Metanephros (tissue), 2 donors: ENCODE measurements around the gene TBC1D3. TPM values are rescaled to one million over a fixed set of nuclear protein-coding genes. Genes with fewer than 3 reads are reported as not detected.

Experiments used
- small RNA-seq: library from RNA; depleted of rRNA; stranded (forward); fragments of <200 nt; gene quantifications from one replicate; pipeline ENCODE3, GENCODE V24; 2014; ENCODE audit warnings: low replicate concordance
- total RNA-seq: library from RNA; depleted of rRNA; stranded (reverse); fragments of >200 nt; gene quantifications from one replicate; pipeline ENCODE4 v1.2.3, GENCODE V29; 2014

Gene TBC1D3
- not detected for total RNA-seq

GRCh38 chr17:38192455-38192854, at the start of gene TBC1D3:
TSS of gene TBC1D3 (minus strand) at chr17:38192555. CDS start at chr17:38191029, 1,526 bp downstream.

Small RNA genes within 50 kb of the gene (small RNA-seq; reads per million reads assigned to genes)
- gene RF00019 = not detected
- gene RNA5SP526 = not detected

Other genes with a start within 250 kb of the TBC1D3 start
- gene TBC1D3L, start 203.5 kb downstream of the TBC1D3 start, total RNA-seq = 4.8 TPM
- 4.0 TPM for gene TBC1D3D, start 188.6 kb downstream of the TBC1D3 start, total RNA-seq
- not detected for gene TBC1D3C, start 123.9 kb downstream of the TBC1D3 start, total RNA-seq
- not detected for gene TBC1D3E, start 64.6 kb downstream of the TBC1D3 start, total RNA-seq
- 49.2 TPM for gene MRPL45, start 104.6 kb upstream of the TBC1D3 start, total RNA-seq
- gene GPR179, start 151.4 kb upstream of the TBC1D3 start, total RNA-seq = 0.06 TPM
- gene SOCS7, start 159.3 kb upstream of the TBC1D3 start, total RNA-seq = 17.3 TPM
- 52.5 TPM for gene ARHGAP23, start 235.9 kb upstream of the TBC1D3 start, total RNA-seq